ENCODE data around the gene MSMB.

The MSMB gene

GRCh38 chr10:46030091-46030937 lies 15.8 kb downstream of the MSMB start, which contains the start of gene NCOA4 (continued):
- TF ChIP-seq, protein P1, sequence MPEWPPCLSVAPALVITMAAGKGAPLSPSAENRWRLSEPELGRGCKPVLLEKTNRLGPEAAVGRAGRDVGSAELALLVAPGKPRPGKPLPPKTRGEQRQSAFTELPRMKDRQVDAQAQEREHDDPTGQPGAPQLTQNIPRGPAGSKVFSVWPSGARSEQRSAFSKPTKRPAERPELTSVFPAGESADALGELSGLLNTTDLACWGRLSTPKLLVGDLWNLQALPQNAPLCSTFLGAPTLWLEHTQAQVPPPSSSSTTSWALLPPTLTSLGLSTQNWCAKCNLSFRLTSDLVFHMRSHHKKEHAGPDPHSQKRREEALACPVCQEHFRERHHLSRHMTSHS (tag by site-specific recombination; IDR thresholded peaks at IDR 0.05), result no peak
- TF ChIP-seq ZNF76 (tag by site-specific recombination; IDR thresholded peaks at IDR 0.05; ENCODE audit: borderline replicate concordance, low read depth) (peak; percentile 56; the same call in 1 of the 2 replicates), ZNF561 (tag by site-specific recombination; IDR thresholded peaks at IDR 0.05; ENCODE audit: borderline replicate concordance) (no peak), SP7 (tag by site-specific recombination; IDR thresholded peaks at IDR 0.05) (peak; percentile 74), PATZ1 (tag by site-specific recombination; IDR thresholded peaks at IDR 0.05) (peak; percentile 81), PBX3 (CRISPR knock-in tag; IDR thresholded peaks at IDR 0.05) (no peak; the same call in 1 of the 2 replicates), ZNF792 (tag by site-specific recombination; IDR thresholded peaks at IDR 0.05) (0 out of 2 replicates have a peak, but pooled peaks have one; percentile 48), ZNF148 (tag by site-specific recombination; IDR thresholded peaks at IDR 0.05; ENCODE audit: borderline replicate concordance) (no peak), ZNF223 (tag by site-specific recombination; IDR thresholded peaks at IDR 0.05) (no peak), BCL11A (tag by site-specific recombination; IDR thresholded peaks at IDR 0.05; ENCODE audit: low read depth) (peak; percentile 56; the same call in 1 of the 2 replicates), ZFP3 (tag by site-specific recombination; IDR thresholded peaks at IDR 0.05; ENCODE audit: low read depth) (no peak), ZNF341 (tag by site-specific recombination; IDR thresholded peaks at IDR 0.05; ENCODE audit: low read depth) (no peak), ZNF324 (tag by site-specific recombination; IDR thresholded peaks at IDR 0.05) (0 out of 2 replicates have a peak, but pooled peaks have one; percentile 52), ZNF266 (tag by site-specific recombination; IDR thresholded peaks at IDR 0.05; ENCODE audit: low read depth) (no peak), ZNF354C (tag by site-specific recombination; IDR thresholded peaks at IDR 0.05; ENCODE audit: borderline replicate concordance, low read depth) (no peak), SETDB1 (IDR thresholded peaks at IDR 0.05; ENCODE audit: insufficient read length, low read length) (no peak), ZNF521 (tag by site-specific recombination; IDR thresholded peaks at IDR 0.05) (no peak), ZNF24 (tag by site-specific recombination; IDR thresholded peaks at IDR 0.05) (0 out of 2 replicates have a peak, but pooled peaks have one; percentile 68), ZNF132 (tag by site-specific recombination; IDR thresholded peaks at IDR 0.05; ENCODE audit: borderline replicate concordance) (no peak), GLIS2 (tag by site-specific recombination; IDR thresholded peaks at IDR 0.05) (peak; percentile 88), ZBTB6 (tag by site-specific recombination; IDR thresholded peaks at IDR 0.05) (no peak), REPIN1 (tag by site-specific recombination; IDR thresholded peaks at IDR 0.05; ENCODE audit: low read depth) (peak; percentile 97; the same call in 1 of the 2 replicates), ZBTB48 (tag by site-specific recombination; IDR thresholded peaks at IDR 0.05) (peak; percentile 81), MZF1 (tag by site-specific recombination; IDR thresholded peaks at IDR 0.05; ENCODE audit: borderline replicate concordance) (peak; percentile 62; the same call in 1 of the 2 replicates), ZNF571 (tag by site-specific recombination; IDR thresholded peaks at IDR 0.05) (no peak), ZNF624 (tag by site-specific recombination; IDR thresholded peaks at IDR 0.05) (no peak), ZNF707 (tag by site-specific recombination; IDR thresholded peaks at IDR 0.05) (no peak), ZFP69B (tag by site-specific recombination; IDR thresholded peaks at IDR 0.05) (peak; percentile 81), ZFP41 (tag by site-specific recombination; IDR thresholded peaks at IDR 0.05; ENCODE audit: borderline replicate concordance) (no peak), ZSCAN5A (tag by site-specific recombination; IDR thresholded peaks at IDR 0.05) (0 out of 2 replicates have a peak, but pooled peaks have one; percentile 82), ZNF184 (tag by site-specific recombination; IDR thresholded peaks at IDR 0.05) (no peak)
